NCI-H1694 (cell line): Measurements from ENCODE around the gene MSX1.

Experiments
- DNase-seq: peaks from one replicate; lab custom pipeline; 2025; lab: John Stamatoyannopoulos, UW

MSX1 gene

DNA sequence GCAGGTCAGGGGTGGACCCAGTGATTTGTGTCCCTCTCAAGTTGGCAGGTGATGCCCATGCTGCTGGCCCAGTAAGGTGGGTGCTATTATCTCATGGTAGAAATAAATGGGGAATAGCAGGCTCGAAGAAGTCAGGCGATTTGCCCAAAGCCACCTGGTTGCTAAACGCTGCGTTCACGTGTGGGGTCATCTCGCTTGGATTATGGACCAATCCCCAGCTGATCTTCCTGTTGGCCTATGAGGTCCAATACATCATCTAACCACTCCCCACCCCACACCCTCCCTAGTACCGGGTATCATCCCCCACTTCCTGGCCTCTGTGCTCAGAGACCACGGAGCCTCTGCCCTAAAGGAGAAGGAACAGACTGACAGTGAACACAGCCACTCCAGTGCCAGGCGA, 18.3 kb upstream of the MSX1 start:
- no peak for DNase-seq

DNA sequence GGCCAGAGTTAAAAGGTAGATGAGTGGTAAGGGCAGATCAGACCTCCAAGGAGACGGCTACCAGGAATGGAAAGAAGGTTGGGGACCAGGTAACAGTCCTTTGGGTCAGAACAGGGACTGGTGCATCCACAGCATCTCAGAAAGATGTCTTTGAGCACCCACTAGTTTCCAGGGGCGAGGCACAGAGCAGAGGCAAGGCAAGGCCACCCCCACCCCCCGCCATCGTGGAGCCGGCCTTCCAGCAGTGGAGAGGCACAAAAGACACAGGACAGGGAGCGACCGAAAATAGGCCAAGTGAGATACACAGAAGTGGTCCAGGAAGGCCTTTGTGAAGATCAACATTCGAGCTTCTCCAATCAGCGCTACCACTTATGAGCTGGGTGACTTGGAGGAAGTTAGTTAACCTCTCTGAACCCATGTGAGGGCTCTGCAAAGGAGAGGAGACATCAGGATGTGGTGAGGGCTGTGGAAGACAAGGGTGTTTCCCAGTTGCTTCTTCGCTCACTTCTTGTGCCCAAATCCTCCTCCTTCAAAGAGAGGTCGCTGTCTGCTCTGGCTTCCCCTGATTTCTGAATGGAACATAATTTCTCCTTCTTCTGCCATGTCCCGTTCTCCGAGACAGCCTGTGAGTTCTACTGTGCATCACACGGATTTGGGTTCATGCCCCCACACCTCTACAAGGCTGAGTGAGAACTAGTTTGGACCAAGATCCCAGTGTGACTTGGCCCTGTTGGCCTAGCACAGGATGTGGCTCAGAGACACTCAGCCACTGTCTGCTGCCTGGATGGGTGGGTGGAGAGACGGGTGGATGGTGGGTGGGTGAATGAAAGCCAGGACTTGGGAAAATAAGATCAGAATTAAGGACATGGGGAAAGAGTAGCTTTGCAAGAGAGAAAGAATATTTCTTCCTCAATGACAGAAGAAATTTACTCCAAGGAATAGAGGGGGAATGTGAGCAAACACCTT, 16.7 kb upstream of the MSX1 start:
- no peak for DNase-seq

DNA sequence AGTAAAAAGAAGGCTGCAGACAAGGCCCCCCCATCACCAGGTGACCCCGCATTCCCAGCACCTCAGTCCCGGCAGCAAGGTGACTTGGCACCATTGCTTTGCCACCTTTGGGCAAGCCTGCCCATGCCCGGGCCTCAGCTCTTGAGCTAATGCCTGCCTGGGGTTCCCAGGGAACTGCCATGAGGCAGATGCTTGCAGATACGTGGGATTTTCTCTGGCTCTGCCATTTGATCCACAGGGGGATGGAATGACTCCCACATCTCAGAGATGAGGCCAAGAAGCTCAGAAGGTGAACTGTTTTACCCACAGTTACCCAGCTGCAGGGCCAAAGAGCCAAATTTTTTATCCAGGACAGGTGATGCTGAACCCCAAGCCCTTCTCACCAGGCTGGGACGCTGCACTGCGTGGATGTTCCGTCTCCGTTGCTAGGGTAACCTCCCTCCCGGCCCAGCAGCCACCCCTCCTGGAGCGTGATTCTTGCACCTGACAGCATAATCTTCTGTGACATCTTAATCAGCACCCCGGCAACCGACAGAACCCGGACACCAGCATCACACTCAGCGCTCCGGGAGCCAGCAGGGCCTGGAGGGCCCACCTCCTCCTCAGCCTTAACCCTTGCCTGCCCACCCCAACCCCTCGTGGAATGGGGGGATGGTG, 15.7 kb upstream of the MSX1 start:
- DNase-seq: no peak

DNA sequence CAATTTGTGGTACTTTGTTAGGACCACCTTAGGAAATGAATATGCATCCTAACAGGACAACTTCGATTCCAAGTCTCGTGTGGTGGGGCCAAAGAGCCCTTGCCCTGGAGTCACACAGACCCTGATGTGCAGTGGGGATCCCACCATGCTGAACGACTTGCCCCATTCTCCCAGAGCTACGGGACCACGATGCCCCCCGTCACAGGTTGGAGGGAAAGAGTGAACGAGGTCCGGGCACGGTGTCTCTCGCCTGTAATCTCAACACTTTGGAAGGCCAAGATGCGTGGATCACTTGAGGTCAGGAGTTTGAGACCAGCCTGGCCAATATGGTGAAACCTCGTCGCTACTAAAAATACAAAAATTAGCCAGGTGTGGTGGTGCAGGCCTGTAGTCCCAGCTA, 14.4 kb upstream of the MSX1 start:
- DNase-seq: no peak

DNA sequence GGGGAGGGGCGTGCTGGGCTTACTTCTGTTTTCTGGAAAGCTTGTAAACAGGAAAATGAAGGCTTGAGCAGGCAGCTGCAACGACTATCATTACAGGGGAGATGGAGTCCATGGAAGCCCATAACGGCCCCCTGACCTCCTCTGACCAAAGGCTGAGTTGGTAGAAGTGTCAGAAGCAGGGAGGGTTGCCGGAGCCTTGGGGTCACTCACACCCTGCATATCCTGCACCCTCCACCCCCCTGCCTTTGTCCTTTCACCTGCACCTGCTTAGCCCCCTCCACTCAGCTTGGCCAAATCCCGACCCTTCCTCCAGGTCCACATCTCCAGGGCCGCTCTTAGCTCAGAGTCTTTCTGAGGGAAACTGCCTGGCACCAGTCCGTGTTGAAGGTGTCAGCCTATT, 12.5 kb upstream of the MSX1 start:
- DNase-seq: no peak

DNA sequence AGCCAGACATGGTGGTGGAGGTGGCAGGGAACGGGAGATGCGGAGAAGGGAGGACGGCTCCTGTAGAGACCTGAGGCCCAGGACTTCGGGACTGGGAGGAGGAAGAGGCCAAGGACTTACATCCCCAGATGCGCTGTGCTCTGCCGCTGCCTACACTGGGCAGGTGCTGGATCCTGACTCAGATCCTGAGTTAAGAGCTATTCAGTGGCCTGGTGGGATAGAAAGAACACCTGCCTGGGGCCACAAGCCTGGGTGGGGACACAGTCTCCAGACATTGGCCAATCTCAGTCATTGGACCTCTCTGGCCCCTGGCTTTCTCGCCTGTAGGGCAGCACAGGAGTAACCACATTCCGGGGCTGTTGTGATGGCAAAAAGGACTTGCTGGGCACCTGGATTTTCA, 10.9 kb upstream of the MSX1 start:
- no peak for DNase-seq

DNA sequence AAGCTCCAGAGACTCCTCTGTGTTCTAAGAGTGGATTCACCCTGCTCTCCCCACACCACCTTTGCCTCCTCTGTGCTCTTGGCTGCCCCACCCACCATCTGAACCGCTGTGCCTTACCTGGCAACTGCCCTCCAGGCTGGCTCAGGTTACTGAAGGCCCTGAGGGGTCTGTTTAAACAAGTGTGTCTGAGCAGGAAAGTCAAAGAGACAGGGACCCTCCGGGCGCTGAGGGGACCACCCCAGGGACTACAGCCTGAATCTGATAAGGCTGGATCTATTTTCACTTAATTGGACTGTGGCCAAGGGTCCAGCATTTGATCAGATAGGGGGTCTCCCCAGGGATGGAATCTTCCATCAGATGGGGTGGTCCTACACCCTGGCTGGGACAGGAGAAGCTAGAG, 10.4 kb upstream of the MSX1 start:
- no peak for DNase-seq

DNA sequence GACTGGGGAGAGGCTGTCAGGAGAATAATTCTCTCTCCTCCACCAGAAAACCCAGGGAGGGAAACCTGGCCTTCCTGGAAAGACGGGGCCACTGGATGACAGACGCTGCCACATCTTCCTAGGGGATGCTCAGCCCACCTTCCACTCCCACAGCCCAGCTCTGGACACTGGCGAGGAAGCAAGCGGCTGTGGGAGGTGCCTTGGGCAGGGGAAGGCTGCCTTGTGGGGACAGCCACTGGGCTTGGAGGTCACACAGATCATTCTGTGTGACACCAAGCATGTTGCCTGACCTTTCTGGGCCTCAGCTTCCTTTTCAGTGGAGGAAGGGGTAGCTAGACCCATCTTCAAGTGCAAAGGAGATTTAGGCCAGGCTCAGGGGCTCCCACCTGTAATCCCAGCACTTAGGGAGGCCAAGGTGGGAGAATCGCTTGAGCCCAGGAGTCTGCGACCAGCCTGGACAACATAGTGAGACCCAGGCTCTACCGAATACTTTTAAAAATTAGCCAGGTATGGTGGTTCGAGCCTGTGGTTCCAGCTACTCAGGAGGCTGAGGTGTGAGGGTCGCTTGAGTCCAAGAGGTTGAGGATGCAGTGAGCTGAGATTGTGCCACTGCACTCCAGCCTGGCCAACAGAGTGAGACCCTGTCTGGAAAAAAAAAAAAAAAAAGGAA, 9.8 kb upstream of the MSX1 start:
- DNase-seq: no peak

DNA sequence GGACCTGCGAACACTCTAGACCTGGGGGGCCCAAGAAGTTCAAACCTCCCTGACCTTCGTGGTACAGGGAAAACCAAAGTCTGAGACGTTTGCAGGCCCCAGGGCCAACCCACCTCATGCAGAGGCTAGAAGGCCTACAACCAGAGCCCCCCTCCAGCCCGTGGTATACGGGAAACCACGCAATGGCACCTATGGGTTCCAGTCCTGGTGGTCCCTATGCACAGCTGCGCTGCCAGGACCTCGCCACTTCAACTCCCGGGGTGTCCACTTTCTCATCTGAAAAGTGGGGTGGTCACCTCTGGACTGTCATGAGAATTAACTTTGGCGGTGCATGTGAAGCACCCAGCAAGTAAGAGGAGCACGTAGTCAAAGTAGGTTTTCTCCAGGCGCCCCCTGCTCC, 8.4 kb upstream of the MSX1 start:
- DNase-seq: no peak

DNA sequence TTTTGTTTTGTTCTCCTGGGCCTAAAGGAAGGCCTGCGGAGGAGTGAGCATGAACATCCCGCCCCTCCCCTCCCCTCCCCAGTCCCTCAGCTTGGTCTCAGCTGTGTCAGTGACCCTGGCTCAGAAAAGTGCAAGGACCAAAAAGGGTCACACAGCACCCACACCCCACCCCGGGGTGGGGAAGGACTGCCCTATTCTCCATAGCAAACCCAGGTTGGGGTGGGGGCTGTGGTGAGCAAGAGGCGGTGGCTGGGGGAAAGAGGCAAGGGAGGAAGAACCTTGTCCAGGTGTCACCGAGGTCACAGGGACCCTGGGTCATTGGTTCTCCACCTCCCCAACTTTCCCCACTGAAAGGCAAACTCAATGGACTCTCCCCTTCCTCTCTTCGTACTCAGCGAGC, 7.6 kb upstream of the MSX1 start:
- no peak for DNase-seq

DNA sequence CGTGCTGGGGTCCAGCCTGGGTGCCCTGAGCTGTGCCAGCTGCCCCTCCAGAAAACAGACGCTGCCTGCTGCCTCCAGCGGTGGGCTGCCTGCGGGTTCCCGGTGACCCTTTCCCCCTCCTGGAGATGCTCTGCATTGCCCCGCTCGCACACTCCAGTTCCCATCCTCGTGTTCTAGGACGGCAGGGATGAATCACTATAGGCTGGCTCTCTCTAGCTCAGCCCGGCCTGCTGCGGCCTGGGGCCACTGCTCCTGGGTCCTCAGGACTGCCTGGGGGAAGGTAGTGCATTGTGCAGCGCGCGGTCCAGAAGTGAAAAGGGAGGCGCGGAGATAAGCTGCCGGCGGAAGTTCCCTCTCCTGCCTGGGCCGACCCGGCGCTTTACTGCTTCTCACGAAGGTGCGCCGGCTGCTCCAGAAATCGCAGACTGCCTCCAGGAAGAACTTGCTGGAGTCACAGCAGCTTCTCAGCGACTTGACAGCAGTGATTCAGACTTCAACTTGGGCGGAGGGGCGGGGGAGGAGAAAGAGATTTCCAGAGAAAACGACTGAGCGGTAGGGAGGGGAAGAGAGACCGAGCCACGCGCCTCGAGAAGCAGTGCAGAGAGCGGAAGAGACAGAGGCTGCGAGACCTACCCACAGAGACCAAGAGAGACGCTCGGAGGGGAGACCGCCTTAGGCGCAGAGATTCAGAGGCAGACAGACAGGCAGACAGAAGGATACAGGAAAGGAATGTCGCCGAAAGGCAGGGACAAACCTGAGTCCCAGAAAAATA, 6.7 kb upstream of the MSX1 start:
- no peak for DNase-seq

DNA sequence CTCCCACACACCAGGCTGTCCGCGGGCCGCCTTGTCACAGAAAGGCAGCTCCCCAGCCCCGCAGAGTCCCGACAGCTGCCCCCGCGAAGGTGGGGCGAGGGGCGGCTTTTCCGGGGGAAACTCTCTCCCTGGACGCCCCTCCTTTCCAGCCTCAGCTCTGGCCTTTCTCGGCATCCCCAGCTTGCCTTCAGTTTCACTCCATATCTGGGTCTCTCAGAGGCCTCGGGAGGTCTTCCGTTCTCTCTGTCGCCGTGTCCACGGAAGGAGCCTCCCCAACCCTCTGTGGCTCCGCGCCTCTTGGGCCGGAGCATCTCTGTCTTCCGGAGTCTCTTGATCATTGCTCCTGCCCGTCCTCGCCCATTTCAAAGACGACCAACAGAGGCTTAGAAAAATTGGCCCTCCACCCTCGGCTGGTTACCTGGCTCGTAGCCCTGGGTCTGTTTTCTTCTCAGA, 6.1 kb upstream of the MSX1 start:
- DNase-seq: no peak

DNA sequence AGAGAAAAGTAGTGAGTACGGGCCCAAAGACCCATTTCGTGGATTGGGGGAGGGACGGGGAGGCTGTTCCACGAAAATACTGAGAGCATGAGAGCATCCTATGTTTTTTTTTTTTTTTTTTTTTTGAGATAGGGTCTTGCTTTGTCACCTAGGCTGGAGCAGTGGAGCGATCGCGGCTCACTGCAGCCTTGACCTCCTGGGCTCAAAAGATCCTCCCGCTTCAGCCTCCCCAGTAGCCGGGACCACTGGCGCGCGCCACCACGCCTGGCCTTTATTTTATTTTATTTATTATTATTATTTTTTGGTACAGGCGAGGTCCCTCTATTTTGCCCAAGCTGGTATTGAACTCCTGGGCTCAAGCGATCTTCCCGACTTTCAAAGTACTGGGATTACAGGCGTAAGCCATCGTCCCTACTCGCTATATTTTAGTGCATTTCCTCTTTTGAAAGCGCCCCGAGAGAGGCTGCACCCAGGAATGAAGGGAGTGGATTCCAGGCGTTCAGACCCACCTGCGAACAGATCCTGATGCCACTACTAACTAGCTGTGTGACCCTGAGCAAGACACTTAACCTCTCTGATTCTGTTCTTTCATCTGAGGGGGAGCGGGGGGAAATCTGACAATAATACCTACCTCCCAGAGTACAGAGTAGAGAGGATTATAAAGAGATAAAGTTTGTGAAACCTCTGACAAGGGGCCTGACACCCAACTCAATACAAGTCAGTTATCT, 5.4 kb upstream of the MSX1 start:
- DNase-seq: no peak

DNA sequence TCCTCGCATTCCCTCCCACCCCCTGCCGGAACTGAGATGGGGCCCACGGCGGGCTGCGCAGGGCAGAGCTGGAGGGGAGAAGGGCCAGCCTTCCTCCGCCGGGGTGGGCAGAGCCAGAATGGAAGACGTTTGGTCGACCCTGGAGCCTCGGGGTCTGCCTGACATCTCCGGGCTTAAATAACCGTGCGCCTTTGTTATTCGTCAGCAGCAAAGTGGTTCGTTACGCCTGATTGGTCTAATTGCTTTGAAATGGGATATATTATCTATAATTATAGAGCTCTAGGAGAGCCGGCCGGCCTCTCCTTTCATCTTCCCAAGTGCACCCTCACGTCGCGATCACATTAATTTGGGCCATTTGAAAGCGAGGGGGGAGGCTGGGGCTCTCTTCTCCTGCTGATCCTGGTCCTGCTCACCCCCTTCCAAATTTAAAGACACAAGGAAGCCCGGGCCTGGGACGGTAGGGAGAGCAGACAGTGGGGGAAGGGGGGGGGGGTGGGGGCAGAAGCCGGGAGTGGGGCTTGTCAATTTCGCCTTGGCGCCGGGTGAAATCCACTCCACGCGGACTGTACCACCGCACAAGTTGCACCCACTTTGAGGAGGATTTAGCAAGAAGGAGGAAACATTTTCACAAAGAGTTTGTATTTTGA, 4.7 kb upstream of the MSX1 start:
- no peak for DNase-seq

DNA sequence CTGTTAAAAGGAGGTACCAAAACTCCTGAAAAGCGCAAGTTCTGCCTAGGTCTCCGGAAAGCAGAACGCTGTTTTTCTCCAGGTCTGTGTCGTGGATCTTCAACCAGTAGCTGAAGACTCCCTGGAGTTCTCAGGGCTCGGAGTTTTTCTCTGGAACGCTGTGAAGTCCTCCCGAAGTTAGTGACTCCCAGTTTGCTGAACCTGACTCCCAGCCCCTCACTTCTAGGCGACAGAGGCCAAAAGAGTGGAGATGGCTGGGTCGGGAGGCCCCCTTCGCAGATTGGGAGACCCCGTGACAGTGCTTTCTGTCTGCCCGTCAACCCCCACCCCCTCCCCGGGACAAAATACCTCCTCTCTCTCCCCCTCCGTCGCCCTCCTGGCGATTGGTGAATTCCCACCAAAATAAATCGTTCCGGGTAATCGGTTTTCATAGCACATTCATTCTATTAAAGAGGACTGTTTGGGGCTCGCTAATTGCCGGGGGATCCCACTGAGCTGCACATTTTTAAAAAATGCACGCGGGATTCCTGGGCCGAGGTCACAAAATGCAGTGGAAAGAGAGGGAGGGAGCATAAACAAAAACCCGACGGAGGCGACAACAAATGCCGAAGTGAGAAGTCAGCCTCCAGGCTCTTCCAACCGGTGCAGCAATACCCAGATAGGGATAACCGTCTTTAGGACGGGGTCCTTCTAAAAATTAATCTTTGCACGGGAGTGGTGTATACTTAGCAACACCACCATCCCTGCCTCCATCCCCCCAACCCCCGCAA, 4.0 kb upstream of the MSX1 start:
- DNase-seq: no peak

DNA sequence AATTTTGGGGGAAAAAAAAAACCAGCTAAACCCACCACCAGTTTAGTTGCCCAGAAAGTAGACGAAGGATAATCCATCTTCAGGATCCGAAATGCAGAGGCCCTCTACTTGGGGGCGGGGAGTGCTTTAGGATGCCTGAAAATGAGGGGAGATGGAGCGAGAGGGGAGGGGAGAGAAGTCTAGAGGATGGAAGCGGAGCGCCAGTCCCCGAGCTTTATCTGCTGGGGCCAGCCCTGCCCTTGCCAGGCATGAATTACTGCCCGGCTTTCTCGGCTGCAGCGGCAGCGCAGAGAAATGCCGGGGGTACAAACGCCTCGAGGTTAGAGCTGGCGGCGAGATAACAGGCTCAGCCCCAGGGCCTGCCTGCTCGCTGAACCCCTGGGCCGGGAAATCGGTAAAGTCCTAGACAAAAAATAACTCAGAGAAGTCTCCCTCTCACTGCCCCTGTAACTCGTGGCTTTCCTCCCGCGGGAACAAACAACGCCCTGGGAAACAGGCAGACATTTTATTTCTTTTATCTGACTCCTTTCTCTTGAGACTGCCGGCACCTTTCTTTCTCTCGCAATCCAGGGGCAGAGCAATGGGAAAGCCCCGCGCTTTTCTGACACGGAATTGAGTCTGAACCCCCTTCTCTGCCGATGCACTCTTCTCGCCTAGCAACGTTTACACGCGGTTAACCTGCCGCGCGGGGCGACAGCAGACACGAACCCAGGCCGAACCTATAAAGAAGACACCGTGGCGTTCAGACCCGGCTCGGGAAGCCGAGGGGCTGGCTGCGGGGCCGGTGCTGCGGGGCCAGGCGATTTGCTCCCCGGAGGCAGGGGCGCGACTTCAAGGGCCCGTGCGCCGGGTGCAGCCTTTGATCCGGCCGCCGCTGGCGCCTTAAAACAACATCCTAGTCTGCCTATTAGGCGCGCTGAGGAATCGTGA, 3.1 kb upstream of the MSX1 start:
- DNase-seq: no peak

DNA sequence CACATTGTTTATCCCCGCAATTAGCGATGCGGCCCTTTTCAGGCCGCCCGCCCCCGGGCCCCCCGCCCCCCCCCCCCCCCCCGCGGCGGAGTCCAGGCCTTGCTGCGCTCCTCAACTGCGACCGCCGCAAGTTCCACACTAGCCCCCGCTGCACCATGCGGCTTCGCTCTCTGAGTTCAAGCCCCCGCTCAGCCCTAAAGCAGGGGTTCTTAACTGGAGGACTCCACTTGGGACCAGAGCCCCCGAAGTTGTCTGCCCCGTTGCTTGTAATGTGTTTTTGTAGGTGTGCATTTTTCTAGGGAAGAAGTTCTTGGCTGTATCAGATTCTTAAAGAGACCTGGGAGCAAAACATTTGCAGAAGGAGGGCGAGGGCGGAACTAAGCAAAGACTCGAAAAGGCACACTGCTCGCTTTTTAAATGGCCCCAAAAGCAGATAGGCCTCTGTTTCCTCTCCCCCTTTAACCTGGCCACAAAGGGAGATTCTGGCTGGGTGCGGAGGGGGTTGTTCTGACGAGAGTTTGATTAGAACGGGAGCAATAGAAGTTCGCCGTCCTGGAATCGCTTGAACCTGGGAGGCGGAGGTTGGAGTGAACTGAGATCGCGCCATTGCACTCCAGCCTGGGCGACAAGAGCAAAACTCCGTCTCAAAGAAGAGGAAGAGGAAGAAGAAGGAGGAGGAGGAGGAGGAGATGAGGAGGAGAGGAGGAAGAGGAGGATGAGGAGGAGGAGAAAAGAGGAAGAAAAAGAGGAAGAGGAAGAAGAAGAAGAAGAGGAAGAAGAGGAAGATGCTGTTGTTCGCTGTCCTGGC, 2.3 kb upstream of the MSX1 start:
- no peak for DNase-seq

DNA sequence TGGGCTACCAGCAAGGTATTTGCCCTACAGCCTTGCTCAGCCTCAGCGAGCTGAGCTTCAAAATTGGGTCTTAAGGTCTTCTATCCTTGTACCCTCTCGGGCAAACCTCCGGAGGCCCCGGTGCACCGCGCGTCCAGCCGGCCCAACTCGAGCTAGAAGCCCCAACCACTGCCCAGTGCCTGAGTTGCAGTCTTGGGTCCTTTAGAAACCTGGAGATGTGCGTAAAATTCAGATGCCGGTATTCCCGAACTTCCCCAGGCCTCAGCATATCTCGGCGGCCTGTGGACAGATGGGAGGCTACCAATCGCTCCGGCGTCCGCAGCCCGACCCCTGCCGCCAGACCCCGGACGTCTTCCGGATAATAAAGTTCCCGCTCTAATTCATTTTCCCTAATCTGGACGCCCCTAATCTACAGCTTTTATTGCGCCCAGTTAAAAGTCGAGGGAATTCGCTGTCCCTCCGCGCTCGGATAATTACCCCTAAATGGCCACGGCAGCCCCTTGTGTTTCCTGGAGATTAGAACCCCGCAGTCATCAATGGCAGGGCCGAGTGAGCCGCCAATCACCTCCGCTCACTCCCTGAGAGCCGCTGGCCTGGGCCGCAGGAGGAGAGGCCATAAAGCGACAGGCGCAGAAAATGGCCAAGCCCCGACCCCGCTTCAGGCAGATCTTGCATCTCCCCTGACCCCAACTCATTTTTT, 1.5 kb upstream of the MSX1 start:
- no peak for DNase-seq
